Mammary epithelial cell (primary cell): ENCODE measurements around the gene KCNJ6.

ENCODE experiments used
- EZH2 ChIP-seq: IDR thresholded peaks from 2 replicates; pipeline ENCODE4 v1.6.1; 2012; ENCODE audit warnings: low read length, inconsistent platforms, borderline replicate concordance
- TF ChIP-seq, protein P1 (sequence below), 2 donors: IDR thresholded peaks in 1 of 2; conservative IDR thresholded peaks in 1 of 2; 2 replicates each; pipeline ENCODE4 v1.5.1; 2011 to 2012; ENCODE audit warnings: inconsistent platforms in 2 of 2, low read length in 2 of 2, mild to moderate bottlenecking in 2 of 2, control low read depth in 1 of 2, low read depth in 1 of 2; ENCODE audit not compliant: insufficient read depth in 1 of 2; ENCODE audit errors: extremely low read depth in 1 of 2

DNA sequence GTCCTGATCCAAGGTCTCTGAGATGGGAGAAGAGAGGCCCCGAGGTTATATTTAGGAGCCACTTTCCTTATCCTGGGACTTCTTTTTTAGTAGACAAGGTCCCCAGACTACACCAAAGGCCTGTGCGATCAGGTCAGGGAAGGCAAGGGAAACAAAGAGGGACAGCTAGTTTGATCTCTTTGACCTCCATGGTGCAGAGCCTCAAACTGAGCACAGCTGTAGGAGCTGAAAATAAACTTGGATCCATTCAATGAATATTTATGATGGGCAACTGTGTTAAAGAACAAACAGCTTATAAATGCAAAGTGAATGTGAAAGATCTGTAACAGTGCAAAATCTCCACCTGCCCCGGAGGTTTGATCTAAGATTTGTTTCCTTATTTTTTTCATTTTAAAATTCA is 293.1 kb downstream of the KCNJ6 start:
- TF ChIP-seq, protein P1, sequence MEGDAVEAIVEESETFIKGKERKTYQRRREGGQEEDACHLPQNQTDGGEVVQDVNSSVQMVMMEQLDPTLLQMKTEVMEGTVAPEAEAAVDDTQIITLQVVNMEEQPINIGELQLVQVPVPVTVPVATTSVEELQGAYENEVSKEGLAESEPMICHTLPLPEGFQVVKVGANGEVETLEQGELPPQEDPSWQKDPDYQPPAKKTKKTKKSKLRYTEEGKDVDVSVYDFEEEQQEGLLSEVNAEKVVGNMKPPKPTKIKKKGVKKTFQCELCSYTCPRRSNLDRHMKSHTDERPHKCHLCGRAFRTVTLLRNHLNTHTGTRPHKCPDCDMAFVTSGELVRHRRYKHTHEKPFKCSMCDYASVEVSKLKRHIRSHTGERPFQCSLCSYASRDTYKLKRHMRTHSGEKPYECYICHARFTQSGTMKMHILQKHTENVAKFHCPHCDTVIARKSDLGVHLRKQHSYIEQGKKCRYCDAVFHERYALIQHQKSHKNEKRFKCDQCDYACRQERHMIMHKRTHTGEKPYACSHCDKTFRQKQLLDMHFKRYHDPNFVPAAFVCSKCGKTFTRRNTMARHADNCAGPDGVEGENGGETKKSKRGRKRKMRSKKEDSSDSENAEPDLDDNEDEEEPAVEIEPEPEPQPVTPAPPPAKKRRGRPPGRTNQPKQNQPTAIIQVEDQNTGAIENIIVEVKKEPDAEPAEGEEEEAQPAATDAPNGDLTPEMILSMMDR (conservative IDR thresholded peaks at IDR 0.05 in 1 of 2, IDR thresholded peaks at IDR 0.05 in 1 of 2; ENCODE audit: extremely low read depth in 1 of 2, insufficient read depth in 1 of 2, low read depth in 1 of 2, low read length in 2 of 2): no peak
- TF ChIP-seq EZH2: no peak
